HEK293 (cell line): ENCODE results near the gene HSP90AA1.

Source experiments
- HOXA7 ChIP-seq: sonication (generic); formaldehyde crosslinking; IDR thresholded peaks from 2 replicates; pipeline ENCODE4 v1.8.1; 2022; ENCODE audit warnings: missing genetic modification reagents, borderline replicate concordance
- YY1 ChIP-seq: fragments of 450-650 bp; formaldehyde crosslinking; IDR thresholded peaks from 2 replicates; pipeline ENCODE4 v1.5.1; 2018; ENCODE audit warnings: missing biosample characterization, missing genetic modification characterization
- ZBTB7A ChIP-seq: fragments of 450-650 bp; formaldehyde crosslinking; IDR thresholded peaks from 2 replicates; pipeline ENCODE4 v1.5.1; 2016; ENCODE audit warnings: low read depth, missing biosample characterization, missing genetic modification characterization
- ZNF133 ChIP-seq: fragments of 450-650 bp; formaldehyde crosslinking; IDR thresholded peaks from 2 replicates; pipeline ENCODE4 v1.5.1; 2016; ENCODE audit warnings: missing biosample characterization, missing genetic modification characterization
- ZNF138 ChIP-seq: fragments of 450-650 bp; formaldehyde crosslinking; IDR thresholded peaks from 2 replicates; pipeline ENCODE4 v1.5.1; 2016; ENCODE audit warnings: missing biosample characterization, missing genetic modification characterization, borderline replicate concordance
- ZNF248 ChIP-seq: fragments of 450-650 bp; formaldehyde crosslinking; IDR thresholded peaks from 2 replicates; pipeline ENCODE4 v1.5.1; 2017; ENCODE audit warnings: missing biosample characterization, missing genetic modification characterization
- ZNF266 ChIP-seq: fragments of 450-650 bp; formaldehyde crosslinking; IDR thresholded peaks from 2 replicates; pipeline ENCODE4 v1.5.1; 2016; ENCODE audit warnings: missing biosample characterization, missing genetic modification characterization, low read depth
- ZNF76 ChIP-seq: fragments of 450-650 bp; formaldehyde crosslinking; IDR thresholded peaks from 2 replicates; pipeline ENCODE4; 2016; ENCODE audit warnings: low read depth, missing biosample characterization, missing genetic modification characterization, borderline replicate concordance
- TF ChIP-seq, protein P1 (sequence below): fragments of 450-650 bp; formaldehyde crosslinking; IDR thresholded peaks from 2 replicates; pipeline ENCODE4 v1.5.1; 2016; ENCODE audit warnings: missing biosample characterization, missing genetic modification characterization
- TF ChIP-seq, protein P2 (sequence below): fragments of 450-650 bp; formaldehyde crosslinking; IDR thresholded peaks from 2 replicates; pipeline ENCODE4 v1.5.1; 2016; ENCODE audit warnings: missing biosample characterization, missing genetic modification characterization
- TF ChIP-seq, protein P3 (sequence below): sonication (generic); formaldehyde crosslinking; IDR thresholded peaks from 2 replicates; pipeline ENCODE4 v1.8.1; 2022; ENCODE audit warnings: mild to moderate bottlenecking, moderate library complexity, missing genetic modification reagents

DNA sequence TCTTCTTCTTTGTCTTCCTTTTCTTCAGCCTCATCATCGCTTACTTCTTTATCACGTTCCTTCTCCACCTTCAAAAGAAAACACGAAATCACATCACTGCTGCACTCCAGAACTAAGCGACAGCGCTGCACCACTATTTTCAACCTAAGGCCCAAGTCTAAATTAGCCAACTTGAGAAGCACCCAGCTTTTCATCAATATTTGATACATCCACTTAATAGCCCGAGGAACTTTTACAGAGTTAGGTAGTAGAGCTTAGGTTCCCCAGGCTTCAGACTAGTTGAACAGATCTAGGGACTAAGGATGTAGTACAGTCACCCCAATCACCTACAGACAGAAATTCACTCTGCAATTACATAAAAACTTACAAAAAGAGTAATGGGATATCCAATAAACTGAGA lies 1.9 kb downstream of the HSP90AA1 start:
- TF ChIP-seq, protein P1, sequence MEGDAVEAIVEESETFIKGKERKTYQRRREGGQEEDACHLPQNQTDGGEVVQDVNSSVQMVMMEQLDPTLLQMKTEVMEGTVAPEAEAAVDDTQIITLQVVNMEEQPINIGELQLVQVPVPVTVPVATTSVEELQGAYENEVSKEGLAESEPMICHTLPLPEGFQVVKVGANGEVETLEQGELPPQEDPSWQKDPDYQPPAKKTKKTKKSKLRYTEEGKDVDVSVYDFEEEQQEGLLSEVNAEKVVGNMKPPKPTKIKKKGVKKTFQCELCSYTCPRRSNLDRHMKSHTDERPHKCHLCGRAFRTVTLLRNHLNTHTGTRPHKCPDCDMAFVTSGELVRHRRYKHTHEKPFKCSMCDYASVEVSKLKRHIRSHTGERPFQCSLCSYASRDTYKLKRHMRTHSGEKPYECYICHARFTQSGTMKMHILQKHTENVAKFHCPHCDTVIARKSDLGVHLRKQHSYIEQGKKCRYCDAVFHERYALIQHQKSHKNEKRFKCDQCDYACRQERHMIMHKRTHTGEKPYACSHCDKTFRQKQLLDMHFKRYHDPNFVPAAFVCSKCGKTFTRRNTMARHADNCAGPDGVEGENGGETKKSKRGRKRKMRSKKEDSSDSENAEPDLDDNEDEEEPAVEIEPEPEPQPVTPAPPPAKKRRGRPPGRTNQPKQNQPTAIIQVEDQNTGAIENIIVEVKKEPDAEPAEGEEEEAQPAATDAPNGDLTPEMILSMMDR (tag by site-specific recombination), result no peak
- TF ChIP-seq ZNF266 (no peak), HOXA7 (no peak), ZNF133 (tag by site-specific recombination) (no peak), ZNF248 (no peak), YY1 (tag by site-specific recombination) (no peak), ZBTB7A (tag by site-specific recombination) (no peak), ZNF138 (no peak), ZNF76 (tag by site-specific recombination) (no peak)
- TF ChIP-seq, protein P2, sequence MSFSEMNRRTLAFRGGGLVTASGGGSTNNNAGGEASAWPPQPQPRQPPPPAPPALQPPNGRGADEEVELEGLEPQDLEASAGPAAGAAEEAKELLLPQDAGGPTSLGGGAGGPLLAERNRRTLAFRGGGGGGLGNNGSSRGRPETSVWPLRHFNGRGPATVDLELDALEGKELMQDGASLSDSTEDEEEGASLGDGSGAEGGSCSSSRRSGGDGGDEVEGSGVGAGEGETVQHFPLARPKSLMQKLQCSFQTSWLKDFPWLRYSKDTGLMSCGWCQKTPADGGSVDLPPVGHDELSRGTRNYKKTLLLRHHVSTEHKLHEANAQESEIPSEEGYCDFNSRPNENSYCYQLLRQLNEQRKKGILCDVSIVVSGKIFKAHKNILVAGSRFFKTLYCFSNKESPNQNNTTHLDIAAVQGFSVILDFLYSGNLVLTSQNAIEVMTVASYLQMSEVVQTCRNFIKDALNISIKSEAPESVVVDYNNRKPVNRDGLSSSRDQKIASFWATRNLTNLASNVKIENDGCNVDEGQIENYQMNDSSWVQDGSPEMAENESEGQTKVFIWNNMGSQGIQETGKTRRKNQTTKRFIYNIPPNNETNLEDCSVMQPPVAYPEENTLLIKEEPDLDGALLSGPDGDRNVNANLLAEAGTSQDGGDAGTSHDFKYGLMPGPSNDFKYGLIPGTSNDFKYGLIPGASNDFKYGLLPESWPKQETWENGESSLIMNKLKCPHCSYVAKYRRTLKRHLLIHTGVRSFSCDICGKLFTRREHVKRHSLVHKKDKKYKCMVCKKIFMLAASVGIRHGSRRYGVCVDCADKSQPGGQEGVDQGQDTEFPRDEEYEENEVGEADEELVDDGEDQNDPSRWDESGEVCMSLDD (tag by site-specific recombination), result no peak
- TF ChIP-seq, protein P3, sequence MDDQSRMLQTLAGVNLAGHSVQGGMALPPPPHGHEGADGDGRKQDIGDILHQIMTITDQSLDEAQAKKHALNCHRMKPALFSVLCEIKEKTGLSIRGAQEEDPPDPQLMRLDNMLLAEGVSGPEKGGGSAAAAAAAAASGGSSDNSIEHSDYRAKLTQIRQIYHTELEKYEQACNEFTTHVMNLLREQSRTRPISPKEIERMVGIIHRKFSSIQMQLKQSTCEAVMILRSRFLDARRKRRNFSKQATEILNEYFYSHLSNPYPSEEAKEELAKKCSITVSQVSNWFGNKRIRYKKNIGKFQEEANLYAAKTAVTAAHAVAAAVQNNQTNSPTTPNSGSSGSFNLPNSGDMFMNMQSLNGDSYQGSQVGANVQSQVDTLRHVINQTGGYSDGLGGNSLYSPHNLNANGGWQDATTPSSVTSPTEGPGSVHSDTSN (CRISPR knock-in tag), result no peak
